ENCODE data around the gene KYAT1. TPM values are rescaled to one million over a fixed set of nuclear protein-coding genes. Genes with fewer than 3 reads are reported as not detected.

Gene KYAT1
- total RNA-seq, 1 experiment from 2014 or later, result 6.1 TPM

DNA sequence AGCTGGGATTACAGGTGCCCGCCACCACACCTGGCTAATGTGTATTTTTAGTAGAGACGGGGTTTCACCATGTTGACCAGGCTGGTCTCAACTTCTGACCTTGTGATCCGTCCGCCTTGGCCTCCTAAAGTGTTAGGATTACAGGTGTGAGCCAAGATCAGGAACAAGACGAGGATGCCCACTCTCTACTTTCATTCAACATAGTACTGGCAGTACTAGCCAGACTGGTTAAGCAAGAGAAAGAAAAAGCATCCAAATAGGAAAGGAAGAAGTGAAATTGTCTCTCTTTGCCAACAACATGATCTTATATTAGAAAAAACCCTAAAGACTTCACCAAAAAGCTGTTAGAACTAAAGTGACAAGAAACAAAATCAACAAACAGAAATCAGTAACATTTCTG, 70.9 kb downstream of the KYAT1 start:
- Histone ChIP-seq H3K36me3 (ENCODE audit: control insufficient read depth, insufficient read depth, low read length) (no peaks in the 10 kb centered on the region), H3K27me3 (ENCODE audit: control insufficient read depth, insufficient read depth, low read length) (no peaks in the 10 kb centered on the region)
- intact Hi-C loops (cut with micrococcal nuclease; ENCODE audit: unreplicated experiment), result loop anchor here (10.0 kb wide), 1 partner anchor 76 kb away; no protein-coding TSS in a partner anchor

DNA sequence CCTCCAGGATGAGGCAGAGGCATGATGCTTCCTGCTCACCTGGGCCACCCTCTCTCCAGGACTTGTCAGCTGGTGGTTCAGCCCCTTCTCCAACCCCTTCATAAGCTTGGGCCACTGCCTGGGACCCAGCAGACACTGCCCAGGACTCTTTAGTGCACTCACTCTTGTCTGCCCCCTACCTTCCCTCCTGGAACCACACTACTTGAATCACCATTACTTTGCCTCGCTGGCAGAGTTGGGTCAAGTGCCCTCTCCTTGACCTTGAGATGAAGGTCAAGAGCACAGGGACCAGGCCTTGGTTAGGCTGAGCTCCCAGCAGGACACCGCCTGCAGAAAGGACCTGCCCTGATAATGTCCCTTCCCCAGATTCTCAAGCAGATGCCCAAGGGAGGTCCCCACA, 71.9 kb downstream of the KYAT1 start:
- ChIA-PET POLR2A (no interaction called here), CTCF (no interaction called here)
- Histone ChIP-seq H3K4me3 (ENCODE audit: low read depth in 2 of 2, low read length in 2 of 2) (no peak overlapping the region), H3K27me3 (ENCODE audit: control insufficient read depth, insufficient read depth, low read length) (no peaks in the 10 kb centered on the region), H3K36me3 (ENCODE audit: control insufficient read depth, insufficient read depth, low read length) (no peaks in the 10 kb centered on the region), H3K27ac (ENCODE audit: low read length) (no peak overlapping the region), H3K9me3 (ENCODE audit: control insufficient read depth, insufficient read depth, low read depth, low read length) (no peaks in the 10 kb centered on the region), H3K4me1 (ENCODE audit: control insufficient read depth, insufficient read depth, low read length) (no peaks in the 10 kb centered on the region)
- TSS peak; percentile 70 for BruUV-seq (replicated peaks)
- intact Hi-C loops (cut with micrococcal nuclease; ENCODE audit: unreplicated experiment) (loop anchor here (10.0 kb wide), 1 partner anchor 75 kb away; no protein-coding TSS in a partner anchor), in situ Hi-C loops (cut with HindIII; ENCODE audit: low pct_unique_long_range_greater_than_20kb, low sequenced_read_pairs) (no loop called here)
- TF ChIP-seq POLR2AphosphoS5 (IDR thresholded peaks at IDR 0.05; ENCODE audit: low read depth, low read length) (no peak), TCF7L2 (IDR thresholded peaks at IDR 0.05; ENCODE audit: low read depth, low read length) (no peak)
- TF ChIP-seq, protein P1, sequence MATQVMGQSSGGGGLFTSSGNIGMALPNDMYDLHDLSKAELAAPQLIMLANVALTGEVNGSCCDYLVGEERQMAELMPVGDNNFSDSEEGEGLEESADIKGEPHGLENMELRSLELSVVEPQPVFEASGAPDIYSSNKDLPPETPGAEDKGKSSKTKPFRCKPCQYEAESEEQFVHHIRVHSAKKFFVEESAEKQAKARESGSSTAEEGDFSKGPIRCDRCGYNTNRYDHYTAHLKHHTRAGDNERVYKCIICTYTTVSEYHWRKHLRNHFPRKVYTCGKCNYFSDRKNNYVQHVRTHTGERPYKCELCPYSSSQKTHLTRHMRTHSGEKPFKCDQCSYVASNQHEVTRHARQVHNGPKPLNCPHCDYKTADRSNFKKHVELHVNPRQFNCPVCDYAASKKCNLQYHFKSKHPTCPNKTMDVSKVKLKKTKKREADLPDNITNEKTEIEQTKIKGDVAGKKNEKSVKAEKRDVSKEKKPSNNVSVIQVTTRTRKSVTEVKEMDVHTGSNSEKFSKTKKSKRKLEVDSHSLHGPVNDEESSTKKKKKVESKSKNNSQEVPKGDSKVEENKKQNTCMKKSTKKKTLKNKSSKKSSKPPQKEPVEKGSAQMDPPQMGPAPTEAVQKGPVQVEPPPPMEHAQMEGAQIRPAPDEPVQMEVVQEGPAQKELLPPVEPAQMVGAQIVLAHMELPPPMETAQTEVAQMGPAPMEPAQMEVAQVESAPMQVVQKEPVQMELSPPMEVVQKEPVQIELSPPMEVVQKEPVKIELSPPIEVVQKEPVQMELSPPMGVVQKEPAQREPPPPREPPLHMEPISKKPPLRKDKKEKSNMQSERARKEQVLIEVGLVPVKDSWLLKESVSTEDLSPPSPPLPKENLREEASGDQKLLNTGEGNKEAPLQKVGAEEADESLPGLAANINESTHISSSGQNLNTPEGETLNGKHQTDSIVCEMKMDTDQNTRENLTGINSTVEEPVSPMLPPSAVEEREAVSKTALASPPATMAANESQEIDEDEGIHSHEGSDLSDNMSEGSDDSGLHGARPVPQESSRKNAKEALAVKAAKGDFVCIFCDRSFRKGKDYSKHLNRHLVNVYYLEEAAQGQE (IDR thresholded peaks at IDR 0.05; ENCODE audit: insufficient read depth in 1 of 2, low read depth in 2 of 2, low read length in 1 of 2), result no peak
- no peak for DNase-seq (ENCODE audit: low read depth, low spot score)
- ATAC-seq, result 0 out of 2 replicates have a peak, but pooled peaks have one; percentile 42

More for the DNA sequence above, 70.9 kb downstream of the KYAT1 start:
- H3K4me1 ChIP-seq (ENCODE audit: control insufficient read depth, insufficient read depth, low read length), result no peaks in the 10 kb centered on the region
- DNase-seq (ENCODE audit: low read depth, low spot score), result no peak
- no peak overlapping the region for H3K4me3 ChIP-seq (ENCODE audit: low read depth in 2 of 2, low read length in 2 of 2)
- POLR2A ChIA-PET, result no interaction called here
- no peak for ATAC-seq
- TF ChIP-seq SIN3A (IDR thresholded peaks at IDR 0.05; ENCODE audit: borderline replicate concordance, insufficient read depth, low read depth, low read length), result no peak
- no peaks in the 10 kb centered on the region for H3K9me3 ChIP-seq (ENCODE audit: control insufficient read depth, insufficient read depth, low read depth, low read length)
- no TSS peak for BruUV-seq (replicated peaks)
- in situ Hi-C loops (cut with HindIII; ENCODE audit: low pct_unique_long_range_greater_than_20kb, low sequenced_read_pairs), result no loop called here
- CTCF ChIA-PET, result no interaction called here
- H3K27ac ChIP-seq (ENCODE audit: low read length), result no peak overlapping the region

- in situ Hi-C loops (cut with HindIII; ENCODE audit: low pct_unique_long_range_greater_than_20kb, low sequenced_read_pairs), result no loop called here
- intact Hi-C loops (cut with micrococcal nuclease; ENCODE audit: unreplicated experiment), result no loop called here
- ATAC-seq (no peak), DNase-seq (ENCODE audit: low read depth, low spot score) (no peak)
- H3K4me1 ChIP-seq (ENCODE audit: control insufficient read depth, insufficient read depth, low read length), result no peaks in the 10 kb centered on the region
- H3K36me3 ChIP-seq (ENCODE audit: control insufficient read depth, insufficient read depth, low read length), result no peaks in the 10 kb centered on the region
- H3K27me3 ChIP-seq (ENCODE audit: control insufficient read depth, insufficient read depth, low read length), result no peaks in the 10 kb centered on the region
- CTCF ChIA-PET, result no interaction called here
- no TSS peak for BruUV-seq (replicated peaks)
- no peaks in the 10 kb centered on the region for H3K9me3 ChIP-seq (ENCODE audit: control insufficient read depth, insufficient read depth, low read depth, low read length)
- H3K4me3 ChIP-seq (ENCODE audit: low read depth in 2 of 2, low read length in 2 of 2), result no peak overlapping the region
- H3K27ac ChIP-seq (ENCODE audit: low read length), result no peak overlapping the region
- POLR2A ChIA-PET, result no interaction called here
- no peak for TF ChIP-seq POLR2AphosphoS5 (IDR thresholded peaks at IDR 0.05; ENCODE audit: low read depth, low read length)
Measured at GRCh38 chr9:128809036-128809599, 72.6 kb downstream of the KYAT1 start.

GRCh38 chr9:128808543-128808942, 73.2 kb downstream of the KYAT1 start:
- H3K27me3 ChIP-seq (ENCODE audit: control insufficient read depth, insufficient read depth, low read length), result no peaks in the 10 kb centered on the region
- intact Hi-C loops (cut with micrococcal nuclease; ENCODE audit: unreplicated experiment) (no loop called here), in situ Hi-C loops (cut with HindIII; ENCODE audit: low pct_unique_long_range_greater_than_20kb, low sequenced_read_pairs) (no loop called here)
- H3K36me3 ChIP-seq (ENCODE audit: control insufficient read depth, insufficient read depth, low read length), result no peaks in the 10 kb centered on the region
- H3K27ac ChIP-seq (ENCODE audit: low read length), result no peak overlapping the region
- CTCF ChIA-PET, result no interaction called here
- ATAC-seq (no peak), DNase-seq (ENCODE audit: low read depth, low spot score) (no peak)
- no peaks in the 10 kb centered on the region for H3K4me1 ChIP-seq (ENCODE audit: control insufficient read depth, insufficient read depth, low read length)
- no peak for TF ChIP-seq CTCF (IDR thresholded peaks at IDR 0.05)
- TF ChIP-seq, protein P1 (IDR thresholded peaks at IDR 0.05; ENCODE audit: insufficient read depth in 1 of 2, low read depth in 2 of 2, low read length in 1 of 2), result no peak
- TF ChIP-seq SIN3A (IDR thresholded peaks at IDR 0.05; ENCODE audit: borderline replicate concordance, insufficient read depth, low read depth, low read length), result no peak
- no peak for TF ChIP-seq POLR2AphosphoS5 (IDR thresholded peaks at IDR 0.05; ENCODE audit: low read depth, low read length)
- TF ChIP-seq TCF7L2 (IDR thresholded peaks at IDR 0.05; ENCODE audit: low read depth, low read length), result no peak
- POLR2A ChIA-PET, result no interaction called here
- no peaks in the 10 kb centered on the region for H3K9me3 ChIP-seq (ENCODE audit: control insufficient read depth, insufficient read depth, low read depth, low read length)
- no peak overlapping the region for H3K4me3 ChIP-seq (ENCODE audit: low read depth in 2 of 2, low read length in 2 of 2)
- BruUV-seq (replicated peaks), result no TSS peak
